HG03280 (cell line): Measurements from ENCODE around the gene SPACA5B.
"Not testable (repeated sequence)": the region's sequence is repeated elsewhere in the genome, so short reads cannot be mapped to it uniquely, and the experiment has no call there.

Source experiments
- ATAC-seq: cut with Tn5 transposase; IDR thresholded peaks from one replicate; pipeline ENCODE4 v1.9.1; 2021; ENCODE audit warnings: mild to moderate bottlenecking, moderate library complexity; ENCODE audit not compliant: unreplicated experiment

The SPACA5B gene

GRCh38 chrX:48130326-48130725 is at the start of gene SPACA5B:
Gene SPACA5B, plus strand, starts transcription at chrX:48130626. Its CDS starts 62 bp downstream, at chrX:48130688.
- ATAC-seq, result not testable (repeated sequence)

- no peak for ATAC-seq
Measured at GRCh38 chrX:48083212-48083611, 47.2 kb upstream of the SPACA5B start.

GRCh38 chrX:48083706-48084105 is 46.7 kb upstream of the SPACA5B start:
- no peak for ATAC-seq

- no peak for ATAC-seq
Measured at GRCh38 chrX:48086082-48086481, 44.3 kb upstream of the SPACA5B start.

GRCh38 chrX:48090123-48090522 is 40.3 kb upstream of the SPACA5B start:
- ATAC-seq, result no peak

GRCh38 chrX:48092558-48092957 is 37.9 kb upstream of the SPACA5B start:
- ATAC-seq, result not testable (repeated sequence)

GRCh38 chrX:48101443-48101842 is 29.0 kb upstream of the SPACA5B start:
- no peak for ATAC-seq

GRCh38 chrX:48102874-48103374 is 27.5 kb upstream of the SPACA5B start:
- ATAC-seq, result no peak

- no peak for ATAC-seq
Measured at GRCh38 chrX:48107717-48108116, 22.7 kb upstream of the SPACA5B start.

GRCh38 chrX:48125286-48125685 is 5.1 kb upstream of the SPACA5B start:
- ATAC-seq, result not testable (repeated sequence)

- ATAC-seq, result not testable (repeated sequence)
Measured at GRCh38 chrX:48132308-48132844, 1.9 kb downstream of the SPACA5B start.

- ATAC-seq, result not testable (repeated sequence)
Measured at GRCh38 chrX:48139076-48139475, 8.7 kb downstream of the SPACA5B start.

GRCh38 chrX:48141810-48142508 is 11.5 kb downstream of the SPACA5B start:
- not testable (repeated sequence) for ATAC-seq

GRCh38 chrX:48142697-48143096 is 12.3 kb downstream of the SPACA5B start:
- ATAC-seq, result not testable (repeated sequence)

GRCh38 chrX:48153769-48154168 is 23.3 kb downstream of the SPACA5B start:
- no peak for ATAC-seq

GRCh38 chrX:48154796-48155195 is 24.4 kb downstream of the SPACA5B start:
- ATAC-seq, result no peak

- no peak for ATAC-seq
Measured at GRCh38 chrX:48156014-48156413, 25.6 kb downstream of the SPACA5B start.

- ATAC-seq, result no peak
Measured at GRCh38 chrX:48165241-48165640, 34.8 kb downstream of the SPACA5B start.

GRCh38 chrX:48166322-48166721 is 35.9 kb downstream of the SPACA5B start:
- not testable (repeated sequence) for ATAC-seq

- no peak for ATAC-seq
Measured at GRCh38 chrX:48179691-48180090, 49.3 kb downstream of the SPACA5B start.

- no peak for ATAC-seq
Measured at GRCh38 chrX:48180811-48181210, 50.4 kb downstream of the SPACA5B start.

GRCh38 chrX:48181882-48182281 is 51.5 kb downstream of the SPACA5B start:
- not testable (repeated sequence) for ATAC-seq
